IMR-90 (cell line): ENCODE data around the gene RAP1GAP. TPM values are rescaled to one million over a fixed set of nuclear protein-coding genes. Genes with fewer than 3 reads are reported as not detected.
A peak's percentile ranks its signal among the peaks of the same experiment; 100 is the strongest.

Source experiments
- ATAC-seq: fragments of 200-7000 bp; cut with Tn5 transposase; 2 replicates; pipeline ENCODE4 v1.9.1; 2020; ENCODE audit warnings: low read depth, mild to moderate bottlenecking, moderate library complexity
- BruUV-seq: library from RNA; stranded (reverse); fragments of 400-500 nt; replicated peaks from 2 replicates; lab custom pipeline; 2021; lab: Mats Ljungman, UMichigan
- CTCF ChIA-PET: fragments of 300-600 bp; formaldehyde crosslinking; extraction: SDS; loops from one replicate; lab custom pipeline; 2021; ENCODE audit warnings: antibody characterized with exemption; lab: Yijun Ruan, JAX
- POLR2A ChIA-PET: fragments of 300-600 bp; sonication (Branson Sonifier 250); formaldehyde crosslinking; loops from one replicate; lab custom pipeline; 2022; ENCODE audit warnings: antibody characterized with exemption; ENCODE audit not compliant: unreplicated experiment; lab: Charles Lee
- DNase-seq: peaks from one replicate; pipeline ENCODE4 v3.0.0; 2013
- H2AFZ ChIP-seq: replicated peaks from 2 replicates; pipeline ENCODE3; 2013; ENCODE audit warnings: low read length, mild to moderate bottlenecking; ENCODE audit not compliant: poor library complexity
- H2AK5ac ChIP-seq: 2 replicates; pipeline ENCODE4 v1.6.1; 2013; ENCODE audit warnings: low read depth, low read length, inconsistent platforms
- H2AK9ac ChIP-seq: replicated peaks from 2 replicates; pipeline ENCODE3; 2013; ENCODE audit warnings: mild to moderate bottlenecking, low read depth, low read length, moderate library complexity; ENCODE audit not compliant: poor library complexity
- H2BK120ac ChIP-seq: 2 replicates; pipeline ENCODE4 v1.6.1; 2013; ENCODE audit warnings: low read depth, low read length, inconsistent platforms
- H2BK15ac ChIP-seq: 3 replicates; pipeline ENCODE4 v1.6.1; 2013; ENCODE audit warnings: low read depth, low read length, inconsistent platforms
- H2BK20ac ChIP-seq: 2 replicates; pipeline ENCODE4 v1.6.1; 2013; ENCODE audit warnings: low read depth, mild to moderate bottlenecking, inconsistent platforms, low read length, moderate library complexity
- H2BK5ac ChIP-seq: 2 replicates; pipeline ENCODE4 v1.6.1; 2013; ENCODE audit warnings: mild to moderate bottlenecking, low read depth, low read length, inconsistent platforms; ENCODE audit not compliant: poor library complexity, severe bottlenecking
- H3K14ac ChIP-seq: replicated peaks from 2 replicates; pipeline ENCODE4 v1.6.1; 2013; ENCODE audit warnings: low read depth, low read length, inconsistent platforms
- H3K18ac ChIP-seq: 2 replicates; pipeline ENCODE4 v1.6.1; 2013; ENCODE audit warnings: low read depth, low read length, control low read depth
- H3K23ac ChIP-seq: 2 replicates; pipeline ENCODE4 v1.6.1; 2013; ENCODE audit warnings: low read depth, low read length, inconsistent platforms
- H3K27ac ChIP-seq: 2 replicates; pipeline ENCODE4 v1.5.1; 2013; ENCODE audit warnings: mild to moderate bottlenecking, control low read depth, low read length; ENCODE audit not compliant: insufficient read depth
- H3K27me3 ChIP-seq: 2 replicates; pipeline ENCODE4 v1.6.1; 2013; ENCODE audit warnings: low read length; ENCODE audit not compliant: control insufficient read depth, insufficient read depth
- H3K36me3 ChIP-seq: 2 replicates; pipeline ENCODE4 v1.6.1; 2013; ENCODE audit warnings: low read length, mixed read lengths; ENCODE audit not compliant: control insufficient read depth, insufficient read depth
- H3K4ac ChIP-seq: 2 replicates; pipeline ENCODE4 v1.6.1; 2013; ENCODE audit warnings: low read depth, low read length, inconsistent platforms
- H3K4me1 ChIP-seq: 2 replicates; pipeline ENCODE4 v1.6.1; 2013; ENCODE audit warnings: low read length, mixed read lengths; ENCODE audit not compliant: control insufficient read depth, insufficient read depth
- H3K4me2 ChIP-seq: 2 replicates; pipeline ENCODE4 v1.6.1; 2013; ENCODE audit warnings: low read depth, mild to moderate bottlenecking, control low read depth, low read length, moderate library complexity
- H3K4me3 ChIP-seq: 2 replicates; pipeline ENCODE4 v1.5.1; 2013; ENCODE audit warnings: low read depth, mild to moderate bottlenecking, control low read depth, low read length, moderate library complexity; ENCODE audit not compliant: insufficient read depth
- H3K56ac ChIP-seq: 2 replicates; pipeline ENCODE4 v1.6.1; 2013; ENCODE audit warnings: low read length, inconsistent platforms; ENCODE audit not compliant: insufficient read depth; ENCODE audit errors: extremely low read depth
- H3K79me1 ChIP-seq, 2 experiments: 2 replicates each; pipeline ENCODE4 v1.6.1; 2013; ENCODE audit warnings: low read length in 2 of 2, inconsistent platforms in 1 of 2, low read depth in 1 of 2
- H3K9ac ChIP-seq: 2 replicates; pipeline ENCODE4 v1.6.1; 2013; ENCODE audit warnings: low read depth, low read length, control low read depth
- H3K9me1 ChIP-seq: 2 replicates; pipeline ENCODE4 v1.6.1; 2013; ENCODE audit warnings: low read length, inconsistent platforms; ENCODE audit not compliant: insufficient read depth
- H3K9me3 ChIP-seq: 2 replicates; pipeline ENCODE4 v1.6.1; 2013; ENCODE audit warnings: low read length; ENCODE audit not compliant: control insufficient read depth, insufficient read depth
- H4K20me1 ChIP-seq: 2 replicates; pipeline ENCODE4 v1.6.1; 2013; ENCODE audit warnings: low read length, inconsistent platforms; ENCODE audit not compliant: insufficient read depth
- H4K5ac ChIP-seq: 2 replicates; pipeline ENCODE4 v1.6.1; 2013; ENCODE audit warnings: mild to moderate bottlenecking, low read depth, low read length, control low read depth
- H4K8ac ChIP-seq, 2 experiments: 2 replicates each; pipeline ENCODE4 v1.6.1; 2013; ENCODE audit warnings: low read depth in 2 of 2, low read length in 2 of 2, control low read depth in 1 of 2, inconsistent platforms in 1 of 2
- H4K91ac ChIP-seq: 2 replicates; pipeline ENCODE4 v1.6.1; 2013; ENCODE audit warnings: low read depth, low read length, inconsistent platforms; ENCODE audit not compliant: insufficient read depth
- CEBPB ChIP-seq: IDR thresholded peaks from 2 replicates; pipeline ENCODE4 v1.6.1; 2012; ENCODE audit warnings: low read depth, low read length, improper control_type of control experiment
- FOS ChIP-seq: fragments of 150-350 bp; IDR thresholded peaks from 2 replicates; pipeline ENCODE4 v1.6.1; 2016; ENCODE audit warnings: low read depth, low read length
- MAZ ChIP-seq: IDR thresholded peaks from 2 replicates; pipeline ENCODE4 v1.6.1; 2012; ENCODE audit warnings: low read depth, mild to moderate bottlenecking, low read length, improper control_type of control experiment, moderate library complexity, borderline replicate concordance
- WGBS, 2 experiments: methylation state at CpG; one replicate each; pipeline versions ENCODE4 v1.1.5 to v1.1.7; 2013; ENCODE audit warnings: missing lambda C conversion rate in 2 of 2; ENCODE audit not compliant: insufficient read length in 1 of 2; ENCODE audit errors: extremely low coverage in 2 of 2; 5-methylcytosine and 5-hydroxymethylcytosine counted together
- dilution Hi-C: fragments of 300-500 bp; cut with HindIII; formaldehyde crosslinking; loops from one replicate; pipeline ENCODE4 v1.14.3; 2018; ENCODE audit warnings: low sequenced_read_pairs; ENCODE audit not compliant: unreplicated experiment
- in situ Hi-C: fragments of 300-500 bp; cut with MboI; formaldehyde crosslinking; loops from 3 replicates; pipeline ENCODE4 v1.14.3; 2019; ENCODE audit warnings: low sequenced_read_pairs, inconsistent platforms, mixed read lengths
- intact Hi-C: fragments of 100-400 bp; cut with micrococcal nuclease; formaldehyde crosslinking; loops from 2 replicates; pipeline ENCODE4 v1.10.0; 2022
- polyA plus RNA-seq, 3 experiments: library from polyadenylated mRNA; depleted of rRNA; stranded (reverse); fragments of >200 nt; gene quantifications; 2 replicates each; pipeline ENCODE4 v1.2.3, GENCODE V29; 2012; ENCODE audit warnings: low replicate concordance in 1 of 3
- total RNA-seq: library from RNA; depleted of rRNA; stranded (reverse); fragments of >200 nt; gene quantifications from 2 replicates; pipeline ENCODE4 v1.2.3, GENCODE V29; 2012

RAP1GAP gene
- total and polyA plus RNA-seq, 2 of the 4 experiments (the other 2 are of a cell fraction) = under 0.01 to 0.10 TPM

DNA sequence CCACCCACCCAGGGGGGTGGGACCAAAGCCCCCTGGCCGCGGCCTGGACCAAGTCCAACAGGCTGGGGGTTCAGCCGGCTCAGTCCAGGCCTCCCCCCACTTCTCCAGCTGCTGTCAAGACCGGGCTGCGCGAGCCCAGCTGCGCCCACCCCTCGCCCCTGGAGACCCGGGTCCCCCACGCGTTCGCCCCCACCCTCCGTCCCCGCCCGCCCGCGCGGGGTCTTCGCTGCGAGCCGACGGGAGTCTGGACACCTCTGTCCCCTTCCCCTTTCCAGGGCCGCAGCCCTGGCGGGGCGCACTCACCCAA, 253 bp downstream of the RAP1GAP start:
- Histone ChIP-seq H3K9me3 (no peaks in the 10 kb centered on the region), H3K36me3 (no peaks in the 10 kb centered on the region), H4K5ac (no peak overlapping the region), H2BK5ac (no peak overlapping the region), H3K9ac (no peak overlapping the region), H2BK120ac (no peak overlapping the region), H3K4me3 (peak overlapping the region; percentile 22; the same call in 1 of the 2 replicates), H2BK20ac (no peak overlapping the region), H2AFZ (no peak overlapping the region), H3K79me1 (no peaks in the 10 kb centered on the region), H4K8ac (no peak overlapping the region), H3K4me2 (peak overlapping the region; percentile 56; the same call in 1 of the 2 replicates), H3K56ac (no peak overlapping the region), H4K91ac (no peak overlapping the region), H3K27me3 (peaks cover 71% of the 10 kb centered on the region), H3K27ac (no peak overlapping the region), H3K18ac (no peak overlapping the region), H3K9me1 (no peaks in the 10 kb centered on the region; the same call in 1 of the 2 replicates), H2AK9ac (no peak overlapping the region), H4K20me1 (peaks cover 18% of the 10 kb centered on the region; the same call in 1 of the 2 replicates), H3K4ac (no peak overlapping the region), H3K23ac (no peak overlapping the region), H3K4me1 (peaks cover 4% of the 10 kb centered on the region; the same call in 1 of the 2 replicates), H2AK5ac (no peak overlapping the region), H3K14ac (no peak overlapping the region), H2BK15ac (no peak overlapping the region)
- dilution Hi-C loops (no loop called here), intact Hi-C loops (no loop called here), in situ Hi-C loops (no loop called here)
- POLR2A ChIA-PET = no interaction called here
- CTCF ChIA-PET = no interaction called here
- no peak for DNase-seq
- WGBS, 2 experiments = 5% methylated on average over 4 of the region's 25 CpGs; no CpG with 5 or more reads in 1 of the 2 experiments
- TF ChIP-seq MAZ (no peak), CEBPB (no peak), FOS (no peak)
- no TSS peak for BruUV-seq
- ATAC-seq = no peak
